GM20000 (cell line): ENCODE data around the gene GASK1A.

Experiments
- DNase-seq: peaks from one replicate; pipeline ENCODE4 v3.0.0; 2012; ENCODE audit warnings: low spot score
- TF ChIP-seq, protein P1 (sequence below): IDR thresholded peaks from 2 replicates; pipeline ENCODE4 v1.5.1; 2012; ENCODE audit warnings: mild to moderate bottlenecking, control low read depth; ENCODE audit errors: extremely low read depth, missing control alignments

GASK1A gene

DNA sequence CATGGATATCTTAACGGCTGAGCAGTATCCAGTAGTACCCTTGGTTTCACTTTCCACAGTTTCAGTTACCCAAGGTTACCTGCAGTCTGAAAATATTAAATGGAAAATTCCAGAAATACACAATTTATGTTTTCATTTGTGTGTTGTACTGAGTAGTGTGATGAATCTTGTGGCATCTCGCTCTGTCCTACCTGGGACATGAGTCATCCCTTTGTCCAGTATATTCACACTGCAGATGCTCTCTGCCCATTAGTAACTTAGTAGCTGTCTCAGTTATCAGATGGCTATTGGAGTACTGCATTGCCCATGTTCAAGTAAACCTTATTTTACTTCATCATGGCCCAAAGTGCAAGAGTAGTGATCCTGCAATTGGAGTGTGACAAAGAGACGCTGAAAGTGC, 26.1 kb downstream of the GASK1A start:
- DNase-seq, result no peak
- TF ChIP-seq, protein P1, sequence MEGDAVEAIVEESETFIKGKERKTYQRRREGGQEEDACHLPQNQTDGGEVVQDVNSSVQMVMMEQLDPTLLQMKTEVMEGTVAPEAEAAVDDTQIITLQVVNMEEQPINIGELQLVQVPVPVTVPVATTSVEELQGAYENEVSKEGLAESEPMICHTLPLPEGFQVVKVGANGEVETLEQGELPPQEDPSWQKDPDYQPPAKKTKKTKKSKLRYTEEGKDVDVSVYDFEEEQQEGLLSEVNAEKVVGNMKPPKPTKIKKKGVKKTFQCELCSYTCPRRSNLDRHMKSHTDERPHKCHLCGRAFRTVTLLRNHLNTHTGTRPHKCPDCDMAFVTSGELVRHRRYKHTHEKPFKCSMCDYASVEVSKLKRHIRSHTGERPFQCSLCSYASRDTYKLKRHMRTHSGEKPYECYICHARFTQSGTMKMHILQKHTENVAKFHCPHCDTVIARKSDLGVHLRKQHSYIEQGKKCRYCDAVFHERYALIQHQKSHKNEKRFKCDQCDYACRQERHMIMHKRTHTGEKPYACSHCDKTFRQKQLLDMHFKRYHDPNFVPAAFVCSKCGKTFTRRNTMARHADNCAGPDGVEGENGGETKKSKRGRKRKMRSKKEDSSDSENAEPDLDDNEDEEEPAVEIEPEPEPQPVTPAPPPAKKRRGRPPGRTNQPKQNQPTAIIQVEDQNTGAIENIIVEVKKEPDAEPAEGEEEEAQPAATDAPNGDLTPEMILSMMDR, result no peak

DNA sequence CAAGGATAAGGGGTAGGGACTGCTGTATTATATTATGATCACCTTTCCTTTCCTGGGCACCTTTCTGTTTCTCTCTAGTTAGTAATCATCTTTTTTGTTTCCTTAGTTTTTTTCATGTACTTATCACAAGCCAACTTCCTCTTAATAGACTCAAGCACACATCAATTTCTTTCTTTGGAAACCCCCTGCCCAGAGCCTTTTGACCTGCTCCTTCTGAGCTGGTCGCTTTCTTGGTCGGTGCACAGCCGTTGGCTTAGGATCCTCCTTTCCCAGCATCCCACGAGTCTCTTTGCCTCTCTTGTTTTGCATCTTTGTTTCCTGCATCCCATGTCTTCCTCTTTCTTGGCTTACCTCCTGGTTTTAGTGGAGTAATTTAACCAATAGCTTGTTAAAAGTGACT, 26.9 kb downstream of the GASK1A start:
- no peak for DNase-seq
- TF ChIP-seq, protein P1, result no peak

DNA sequence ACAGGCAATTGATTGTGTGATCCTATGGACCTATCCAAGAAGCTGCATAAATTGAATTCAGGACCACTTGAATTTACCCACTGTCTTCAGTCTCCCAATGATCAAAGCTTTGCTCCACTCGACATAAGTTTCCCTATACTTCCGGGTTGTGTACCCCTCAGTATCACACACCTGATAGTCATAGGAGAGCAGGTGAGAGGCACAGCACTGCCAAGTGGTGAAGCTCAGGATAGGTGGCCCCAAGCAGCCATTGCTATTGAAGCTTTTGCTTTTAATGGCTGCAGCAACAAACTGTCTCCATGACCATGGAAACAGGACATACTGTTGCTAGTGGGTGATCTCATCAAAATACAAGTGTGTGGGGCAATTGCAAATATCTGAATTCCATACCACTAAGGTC, 27.7 kb downstream of the GASK1A start:
- no peak for DNase-seq
- TF ChIP-seq, protein P1, result no peak

DNA sequence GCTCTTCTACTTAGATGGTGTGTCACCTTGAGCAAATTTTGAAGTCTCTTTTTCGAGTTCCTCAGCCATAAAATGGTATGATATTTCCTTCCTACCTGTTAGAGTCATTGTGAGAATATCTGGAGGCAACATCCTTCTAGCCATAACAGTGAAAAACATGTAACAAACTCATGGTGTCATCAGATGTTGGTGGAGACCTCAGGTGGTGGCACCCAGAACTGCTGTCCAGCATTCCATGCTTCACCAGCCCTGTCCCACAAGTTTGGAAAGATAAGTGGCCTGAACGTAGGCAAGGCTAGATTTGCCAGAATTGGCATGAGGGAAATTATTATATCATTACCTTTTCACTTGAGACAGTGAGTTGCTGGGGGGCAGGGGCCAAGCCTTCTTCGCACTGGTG, 30.4 kb downstream of the GASK1A start:
- DNase-seq, result no peak
- TF ChIP-seq, protein P1, result no peak

DNA sequence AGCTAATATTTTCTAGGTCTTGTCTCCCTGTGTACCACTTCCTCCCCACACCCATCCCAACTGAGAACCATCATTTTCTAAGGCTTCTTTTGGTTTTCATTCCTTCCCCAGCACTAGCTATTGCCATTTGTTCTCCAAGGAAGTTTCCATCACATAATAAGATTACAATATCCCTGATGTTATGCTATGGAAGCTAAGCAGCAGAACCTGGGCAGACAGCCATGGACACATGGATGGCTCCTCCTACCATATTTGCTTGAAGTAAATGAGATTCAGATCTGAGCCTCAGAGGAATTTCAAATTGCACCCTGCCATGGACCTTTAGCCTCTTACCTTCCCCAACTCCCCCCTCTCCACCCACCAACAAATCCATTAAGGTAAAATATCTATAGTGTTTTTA, 31.5 kb downstream of the GASK1A start:
- no peak for DNase-seq
- TF ChIP-seq, protein P1, result no peak

DNA sequence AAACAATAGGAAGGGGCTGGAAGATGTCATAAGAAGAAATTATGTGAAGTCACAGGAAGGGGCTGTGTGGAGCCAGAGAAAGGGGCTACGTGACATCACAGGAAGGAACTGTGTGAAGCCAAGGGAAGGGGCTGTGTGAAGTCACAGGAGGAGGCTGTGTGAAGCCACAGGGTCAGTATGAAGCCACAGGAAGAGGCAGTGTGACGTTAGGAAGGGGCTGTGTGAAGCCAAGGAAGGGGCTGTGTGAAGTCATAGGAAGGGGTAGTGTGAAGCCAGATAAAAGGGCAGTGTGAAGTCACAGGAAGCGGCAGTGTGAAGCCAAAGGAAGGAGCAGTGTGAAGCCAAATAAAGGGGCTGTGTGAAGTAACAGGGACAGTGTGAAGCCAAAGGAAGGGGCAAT, 32.5 kb downstream of the GASK1A start:
- DNase-seq, result no peak
- TF ChIP-seq, protein P1, result no peak

DNA sequence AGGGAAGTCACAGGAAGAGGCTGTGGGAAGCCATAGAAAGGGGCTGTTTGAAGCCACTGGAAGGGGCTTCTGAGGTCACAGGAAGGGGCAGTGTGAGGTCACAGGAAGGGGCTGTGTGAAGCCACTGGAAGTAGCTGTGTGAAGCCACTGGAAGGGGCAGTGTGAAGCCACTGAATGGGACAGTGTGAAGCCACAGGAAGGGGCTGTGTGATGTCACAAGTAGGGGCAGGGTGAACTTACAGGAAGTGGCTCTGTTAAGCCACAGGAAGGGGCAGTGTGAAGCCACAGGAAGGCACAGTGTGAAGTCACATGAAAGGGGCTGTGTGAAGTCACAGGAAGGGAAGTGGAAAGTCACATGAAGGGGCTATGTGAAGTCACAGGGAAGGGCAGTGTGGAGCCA, 33.1 kb downstream of the GASK1A start:
- DNase-seq, result no peak
- TF ChIP-seq, protein P1, result no peak

DNA sequence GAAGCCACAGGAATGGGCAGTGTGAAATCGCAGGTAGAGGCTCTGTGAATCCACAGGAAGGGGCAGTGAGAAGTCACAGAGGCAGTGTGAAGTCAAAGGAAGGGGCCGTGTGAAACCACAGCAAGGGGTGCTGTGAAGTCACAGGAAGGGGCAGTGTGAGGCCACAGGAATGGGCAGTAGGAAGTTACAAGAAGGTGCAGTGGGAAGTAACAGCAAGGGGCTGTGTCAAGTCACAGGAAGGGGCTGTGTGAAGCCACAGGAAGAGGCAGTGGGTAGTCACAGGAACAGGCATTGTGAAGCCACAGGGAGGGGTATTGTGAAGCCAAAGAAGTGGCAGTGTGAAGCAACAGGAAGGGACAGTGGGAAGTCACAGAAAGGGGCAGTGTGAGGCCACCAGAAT, 34.1 kb downstream of the GASK1A start:
- TF ChIP-seq, protein P1, result no peak

More for the DNA sequence above, 34.1 kb downstream of the GASK1A start:
- no peak for DNase-seq
